SK-N-MC (cell line): Measurements from ENCODE around the gene HEPHL1.
"Not testable (repeated sequence)": the region's sequence is repeated elsewhere in the genome, so short reads cannot be mapped to it uniquely, and the experiment has no call there.

ENCODE experiments used
- DNase-seq: peaks from one replicate; pipeline ENCODE4 v3.0.0-alpha.2; 2011; ENCODE audit warnings: low read depth, low spot score
- H3K27ac ChIP-seq: fragments of 200-600 bp; sonication (generic); 2 replicates; pipeline ENCODE4 v1.5.1; 2016; ENCODE audit warnings: mixed run types
- H3K36me3 ChIP-seq: fragments of 200-600 bp; sonication (generic); 2 replicates; pipeline ENCODE4 v1.6.1; 2017; ENCODE audit warnings: antibody characterized with exemption, low read length, mixed read lengths; ENCODE audit not compliant: insufficient read depth
- H3K4me3 ChIP-seq: fragments of 200-600 bp; sonication (generic); 2 replicates; pipeline ENCODE4 v1.5.1; 2016
- H3K9ac ChIP-seq: fragments of 200-600 bp; sonication (generic); 2 replicates; pipeline ENCODE4 v1.8.0; 2017; ENCODE audit warnings: mixed run types, mixed read lengths; ENCODE audit not compliant: insufficient read length
- H3K9me3 ChIP-seq: fragments of 200-600 bp; sonication (generic); 2 replicates; pipeline ENCODE4 v1.6.1; 2017; ENCODE audit warnings: low read depth, mild to moderate bottlenecking, antibody characterized with exemption, low read length, moderate library complexity, mixed read lengths
- EZH2 ChIP-seq: fragments of 200-600 bp; sonication (generic); IDR thresholded peaks from one replicate; pipeline ENCODE4 v1.6.1; 2017; ENCODE audit warnings: antibody characterized with exemption
- FOXP2 ChIP-seq: optimal IDR thresholded peaks from 2 replicates; pipeline ENCODE3; 2011; ENCODE audit warnings: mild to moderate bottlenecking, moderate library complexity; ENCODE audit not compliant: insufficient read depth; ENCODE audit errors: extremely low read length, control extremely low read depth
- POLR2AphosphoS5 ChIP-seq: IDR thresholded peaks from 2 replicates; pipeline ENCODE4 v1.6.1; 2012; ENCODE audit warnings: mild to moderate bottlenecking, low read depth, low read length, borderline replicate concordance

The HEPHL1 gene

GRCh38 chr11:94154095-94154856 lies 133.1 kb downstream of the HEPHL1 start:
- H3K9me3 ChIP-seq = no peaks in the 10 kb centered on the region
- TF ChIP-seq EZH2 (no peak), POLR2AphosphoS5 (no peak), FOXP2 (no peak)
- no peak overlapping the region for H3K9ac ChIP-seq
- H3K27ac ChIP-seq = no peak overlapping the region
- peaks cover 8% of the 10 kb centered on the region for H3K36me3 ChIP-seq
- DNase-seq = no peak
- no peak overlapping the region for H3K4me3 ChIP-seq

GRCh38 chr11:94157339-94157738 lies 136.2 kb downstream of the HEPHL1 start:
- not testable (repeated sequence) for H3K9ac ChIP-seq, H3K36me3 ChIP-seq, DNase-seq, H3K9me3 ChIP-seq, H3K4me3 ChIP-seq, H3K27ac ChIP-seq
